ENCODE measurements around the gene CACFD1. TPM values are rescaled to one million over a fixed set of nuclear protein-coding genes. Genes with fewer than 3 reads are reported as not detected.

The CACFD1 gene
- total and polyA plus RNA-seq, 2 of the 13 experiments (the other 11 are each of a cell fraction or from before 2014, with no cell fraction given) = 13.8 to 14.6 TPM

GRCh38 chr9:133478851-133479711 is 19.3 kb downstream of the CACFD1 start, which contains the start of gene SLC2A6 (continued):
- no peak for TF ChIP-seq BHLHE40 (IDR thresholded peaks at IDR 0.05; ENCODE audit: low read length)
- no peak for TF ChIP-seq SRSF9 (IDR thresholded peaks at IDR 0.05; ENCODE audit: borderline replicate concordance, insufficient read depth, low read depth, low read length, poor library complexity, severe bottlenecking)
- no peak for TF ChIP-seq ZFP36 (IDR thresholded peaks at IDR 0.05; ENCODE audit: borderline replicate concordance, low read depth, low read length, partially characterized antibody)
- TF ChIP-seq ZNF264 (CRISPR knock-in tag; IDR thresholded peaks at IDR 0.05) = no peak
- TF ChIP-seq ZNF780A (CRISPR knock-in tag; IDR thresholded peaks at IDR 0.05) = no peak
- peak; percentile 76 for TF ChIP-seq CSRNP1 (CRISPR knock-in tag; IDR thresholded peaks at IDR 0.05)
- TF ChIP-seq GATA4 (IDR thresholded peaks at IDR 0.05; ENCODE audit: borderline replicate concordance, low read depth) = no peak
- no peak for TF ChIP-seq ZNF790 (CRISPR knock-in tag; IDR thresholded peaks at IDR 0.05; ENCODE audit: borderline replicate concordance)
- TF ChIP-seq ZBTB40 (IDR thresholded peaks at IDR 0.05) = no peak
- 0 out of 2 replicates have a peak, but pooled peaks have one; percentile 21 for TF ChIP-seq ZBTB40 (CRISPR knock-in tag; IDR thresholded peaks at IDR 0.05)
- TF ChIP-seq PTBP1 (IDR thresholded peaks at IDR 0.05; ENCODE audit: low read depth, low read length, poor library complexity, severe bottlenecking) = no peak
- no peak for TF ChIP-seq LCORL (IDR thresholded peaks at IDR 0.05)
- TF ChIP-seq LCORL (CRISPR knock-in tag; IDR thresholded peaks at IDR 0.05) = no peak; the same call in 1 of the 2 replicates
- TF ChIP-seq ZNF180 (CRISPR knock-in tag; IDR thresholded peaks at IDR 0.05; ENCODE audit: borderline replicate concordance, low read depth) = 0 out of 2 replicates have a peak, but pooled peaks have one; percentile 56

Measured in HepG2 (cell line).